ENCODE data around the gene SRPK1. TPM values are rescaled to one million over a fixed set of nuclear protein-coding genes. Genes with fewer than 3 reads are reported as not detected.
A peak's percentile ranks its signal among the peaks of the same experiment; 100 is the strongest.

SRPK1 gene
- total and polyA plus RNA-seq, 2 of the 13 experiments (the other 11 are each of a cell fraction or from before 2014, with no cell fraction given) = 56.4 to 142 TPM

GRCh38 chr6:35811699-35811995 is 109.3 kb downstream of the SRPK1 start:
- H3K4me1 ChIP-seq (ENCODE audit: insufficient read depth, low read length) = peaks cover 11% of the 10 kb centered on the region; the same call in 1 of the 2 replicates
- CTCF ChIA-PET (ENCODE audit: low intra/inter-chr PET ratio, low total read pairs) = no interaction called here
- no peaks in the 10 kb centered on the region for H3K9me3 ChIP-seq (ENCODE audit: low read length)
- 23% methylated on average over 6 of the region's 6 CpGs for WGBS (ENCODE audit: low lambda C conversion rate)
- peak overlapping the region; percentile 52 for H3K4me2 ChIP-seq (ENCODE audit: low read depth, low read length)
- H3K36me3 ChIP-seq (replicated peaks in 1 of 2; ENCODE audit: control insufficient read depth in 1 of 2, insufficient read depth in 2 of 2, low read length in 2 of 2) = no peaks in the 10 kb centered on the region
- H3K9ac ChIP-seq (ENCODE audit: insufficient read depth, low read depth, low read length) = no peak overlapping the region
- no peak for TF ChIP-seq JUND (CRISPR knock-in tag; IDR thresholded peaks at IDR 0.05)
- TF ChIP-seq HMG20A (CRISPR knock-in tag; IDR thresholded peaks at IDR 0.05; ENCODE audit: borderline replicate concordance) = no peak
- TF ChIP-seq ZNF138 (CRISPR knock-in tag; IDR thresholded peaks at IDR 0.05; ENCODE audit: low read depth) = no peak
- TF ChIP-seq THYN1 (CRISPR knock-in tag; IDR thresholded peaks at IDR 0.05; ENCODE audit: borderline replicate concordance, low read depth) = no peak
- TF ChIP-seq TAF1 (CRISPR knock-in tag; IDR thresholded peaks at IDR 0.05) = no peak
- TF ChIP-seq CCAR2 (optimal IDR thresholded peaks at IDR 0.05; ENCODE audit: low read depth, low read length) = no peak
- no peak for TF ChIP-seq ZNF770 (CRISPR knock-in tag; IDR thresholded peaks at IDR 0.05)
- no peak for TF ChIP-seq ASH2L (IDR thresholded peaks at IDR 0.05; ENCODE audit: insufficient read length, low read depth, low read length)
- no peak for TF ChIP-seq GATA4 (IDR thresholded peaks at IDR 0.05; ENCODE audit: borderline replicate concordance, low read depth)
- TF ChIP-seq DPF2 (CRISPR knock-in tag; IDR thresholded peaks at IDR 0.05; ENCODE audit: borderline replicate concordance, low read depth) = no peak
- TF ChIP-seq ZFYVE20 (CRISPR knock-in tag; IDR thresholded peaks at IDR 0.05; ENCODE audit: borderline replicate concordance, low read depth) = no peak
- TF ChIP-seq ZNF547 (CRISPR knock-in tag; IDR thresholded peaks at IDR 0.05) = no peak
- ATAC-seq (no peak), DNase-seq (ENCODE audit: low spot score) (no peak), FAIRE-seq (no peak)
- POLR2A ChIA-PET = interaction anchor here (1.5 kb wide), 1 partner anchor 18 kb away, joined by 3 read pairs; no protein-coding TSS in a partner anchor
- peak overlapping the region in 1 of 3 experiments; percentile 21; a peak in 2 of 6 replicates for H3K4me3 ChIP-seq (replicated peaks in 1 of 3; ENCODE audit: insufficient read depth in 1 of 3, low read depth in 2 of 3, low read length in 3 of 3)
- H4K20me1 ChIP-seq (ENCODE audit: insufficient read depth, low read length) = no peaks in the 10 kb centered on the region
- in situ Hi-C loops (cut with HindIII; ENCODE audit: extremely low pct_ligation_motif_present, low pct_unique_long_range_greater_than_20kb) = no loop called here
- H3K79me2 ChIP-seq (ENCODE audit: insufficient read depth, low read length) = no peaks in the 10 kb centered on the region
- 0 out of 5 replicates have a peak, but pooled peaks cover 0 to 5% of the 10 kb centered on the region in 2 experiments for H3K27me3 ChIP-seq (ENCODE audit: control insufficient read depth in 1 of 2, insufficient read depth in 2 of 2, low read length in 2 of 2)
- intact Hi-C loops (cut with micrococcal nuclease; ENCODE audit: unreplicated experiment) = no loop called here
- H3K27ac ChIP-seq (ENCODE audit: extremely low read length, insufficient read depth, low read length) = no peak overlapping the region
- no peak overlapping the region for H2AFZ ChIP-seq (ENCODE audit: low read length)
- no TSS peak for BruUV-seq (replicated peaks)

Measured in HepG2 (cell line).